ENCODE results near the gene MBD5.
A peak's percentile ranks its signal among the peaks of the same experiment; 100 is the strongest.

MBD5 gene

DNA sequence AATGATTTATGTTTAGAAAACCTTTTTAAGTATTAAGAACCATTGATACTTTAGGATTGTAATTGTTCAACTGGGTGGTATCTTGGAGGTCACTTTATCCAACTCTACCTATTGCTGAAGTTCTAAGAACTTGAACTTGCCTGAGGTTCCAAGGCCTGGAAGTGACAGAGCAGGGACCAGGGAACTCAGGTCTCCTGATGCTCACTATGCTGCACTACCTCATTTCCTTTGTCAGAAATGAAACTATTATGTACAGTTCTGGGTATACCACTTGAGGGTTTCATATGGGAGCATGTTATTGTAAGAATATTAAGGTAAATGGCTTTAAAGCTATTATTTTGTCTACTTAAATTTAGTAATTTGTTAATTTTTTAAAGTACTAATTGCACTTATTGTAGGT, 3.0 kb downstream of the MBD5 start:
- peak overlapping the region; percentile 95 for H3K4me3 ChIP-seq (replicated peaks; ENCODE audit: low read depth, low read length)
- TF ChIP-seq, protein P1, sequence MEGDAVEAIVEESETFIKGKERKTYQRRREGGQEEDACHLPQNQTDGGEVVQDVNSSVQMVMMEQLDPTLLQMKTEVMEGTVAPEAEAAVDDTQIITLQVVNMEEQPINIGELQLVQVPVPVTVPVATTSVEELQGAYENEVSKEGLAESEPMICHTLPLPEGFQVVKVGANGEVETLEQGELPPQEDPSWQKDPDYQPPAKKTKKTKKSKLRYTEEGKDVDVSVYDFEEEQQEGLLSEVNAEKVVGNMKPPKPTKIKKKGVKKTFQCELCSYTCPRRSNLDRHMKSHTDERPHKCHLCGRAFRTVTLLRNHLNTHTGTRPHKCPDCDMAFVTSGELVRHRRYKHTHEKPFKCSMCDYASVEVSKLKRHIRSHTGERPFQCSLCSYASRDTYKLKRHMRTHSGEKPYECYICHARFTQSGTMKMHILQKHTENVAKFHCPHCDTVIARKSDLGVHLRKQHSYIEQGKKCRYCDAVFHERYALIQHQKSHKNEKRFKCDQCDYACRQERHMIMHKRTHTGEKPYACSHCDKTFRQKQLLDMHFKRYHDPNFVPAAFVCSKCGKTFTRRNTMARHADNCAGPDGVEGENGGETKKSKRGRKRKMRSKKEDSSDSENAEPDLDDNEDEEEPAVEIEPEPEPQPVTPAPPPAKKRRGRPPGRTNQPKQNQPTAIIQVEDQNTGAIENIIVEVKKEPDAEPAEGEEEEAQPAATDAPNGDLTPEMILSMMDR (IDR thresholded peaks at IDR 0.05; ENCODE audit: low read length, missing control alignments) = no peak
- DNase-seq (ENCODE audit: low read depth) = no peak

DNA sequence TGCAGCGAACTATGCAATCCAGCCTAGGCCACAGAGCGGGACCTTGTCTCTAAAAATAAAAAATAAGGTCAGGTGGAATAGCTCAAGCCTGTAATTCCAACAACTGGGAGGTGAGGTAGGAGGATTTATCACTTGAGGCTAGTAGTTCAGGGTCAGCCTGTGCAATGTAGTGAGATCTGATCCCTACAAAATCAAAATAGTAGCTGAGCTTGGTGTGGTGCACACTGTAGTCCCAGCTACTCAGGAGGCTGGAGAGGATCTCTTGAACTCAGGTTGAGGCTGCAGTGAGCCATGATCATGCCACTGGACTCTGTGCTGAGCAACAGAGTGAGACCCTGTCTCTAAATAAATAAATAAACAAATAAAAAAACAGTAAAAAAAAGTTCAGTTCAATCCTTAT, 5.7 kb downstream of the MBD5 start:
- no peak overlapping the region for H3K4me3 ChIP-seq (replicated peaks; ENCODE audit: low read depth, low read length)
- DNase-seq (ENCODE audit: low read depth) = no peak
- TF ChIP-seq, protein P1 (IDR thresholded peaks at IDR 0.05; ENCODE audit: low read length, missing control alignments) = no peak

DNA sequence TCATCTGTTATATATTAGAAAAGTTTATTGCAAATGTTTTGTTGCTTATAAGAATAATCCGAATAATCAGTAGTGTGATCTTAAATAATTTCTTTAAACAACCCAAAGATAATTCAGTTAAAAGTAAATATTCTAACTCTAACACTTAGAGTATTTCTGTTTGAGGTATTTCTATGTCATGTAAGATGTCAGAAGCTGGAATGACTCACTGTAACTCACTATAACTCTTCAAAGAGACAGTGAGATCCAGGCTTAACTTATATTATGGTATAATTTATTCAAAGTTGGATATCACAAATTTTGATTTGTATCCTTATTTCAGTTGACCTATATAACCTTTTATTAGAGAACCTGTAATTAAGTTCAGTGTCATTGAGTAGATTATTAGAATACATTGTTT, 6.9 kb downstream of the MBD5 start:
- no peak overlapping the region for H3K4me3 ChIP-seq (replicated peaks; ENCODE audit: low read depth, low read length)
- no peak for DNase-seq (ENCODE audit: low read depth)
- TF ChIP-seq, protein P1 (IDR thresholded peaks at IDR 0.05; ENCODE audit: low read length, missing control alignments) = no peak

DNA sequence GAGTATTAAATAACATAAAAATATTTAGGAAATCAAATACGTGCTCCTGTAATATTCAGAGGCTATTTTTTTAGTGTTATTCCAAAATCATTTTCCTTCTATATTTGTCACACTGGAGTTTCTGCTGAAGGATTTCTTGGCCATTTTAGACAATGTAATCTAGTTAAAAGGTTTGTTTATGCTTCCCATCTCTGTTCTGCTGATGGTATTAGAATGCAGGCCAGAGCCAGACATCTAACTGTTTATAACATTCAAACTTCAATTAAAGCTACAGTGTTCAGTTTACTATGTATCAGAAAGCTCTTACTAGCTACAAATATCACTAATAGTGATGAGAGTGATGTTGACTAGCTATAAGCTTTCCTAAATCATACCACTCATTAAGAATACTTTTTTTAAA, 7.9 kb downstream of the MBD5 start:
- DNase-seq (ENCODE audit: low read depth) = no peak
- H3K4me3 ChIP-seq (replicated peaks; ENCODE audit: low read depth, low read length) = no peak overlapping the region
- TF ChIP-seq, protein P1 (IDR thresholded peaks at IDR 0.05; ENCODE audit: low read length, missing control alignments) = no peak

DNA sequence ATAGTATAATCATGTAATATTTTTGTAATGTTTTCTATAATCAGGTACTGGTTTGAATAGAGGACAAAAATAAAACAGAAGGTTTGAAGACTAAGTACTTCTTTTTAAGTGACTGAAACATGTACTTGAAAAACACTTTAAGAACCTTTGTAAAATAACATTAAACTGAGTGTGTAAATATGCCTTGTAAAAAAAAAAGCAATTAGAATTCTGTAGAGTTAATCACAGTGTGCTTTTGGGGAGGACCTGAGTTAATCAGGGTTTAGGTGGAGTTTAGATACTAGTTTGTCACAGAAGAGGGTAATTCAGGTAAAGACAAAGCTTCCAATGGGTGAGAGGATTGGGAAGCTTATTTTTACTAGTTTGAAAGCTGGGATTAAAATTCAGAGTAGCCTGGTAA, 10.3 kb downstream of the MBD5 start:
- no peak for DNase-seq (ENCODE audit: low read depth)
- TF ChIP-seq, protein P1 (IDR thresholded peaks at IDR 0.05; ENCODE audit: low read length, missing control alignments) = no peak
- H3K4me3 ChIP-seq (replicated peaks; ENCODE audit: low read depth, low read length) = no peak overlapping the region

DNA sequence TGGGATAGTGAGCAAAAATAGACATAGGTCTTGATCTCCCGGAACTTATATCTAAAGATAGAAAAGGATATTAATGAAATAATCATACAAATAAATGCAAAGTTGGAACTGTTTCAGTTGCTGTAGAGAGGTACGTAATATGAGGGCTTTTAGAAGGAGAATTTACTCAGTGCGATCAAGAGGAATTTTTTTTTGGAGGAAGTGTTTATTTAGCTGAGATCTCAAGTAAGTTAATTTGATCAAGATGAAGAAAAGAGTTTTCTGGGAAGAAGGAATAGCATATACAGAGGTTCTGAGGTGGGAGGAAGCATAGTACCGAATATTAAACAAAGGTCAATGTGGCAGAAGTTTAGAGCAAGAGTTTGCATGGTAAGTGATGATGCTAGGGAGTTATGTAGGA, 11.3 kb downstream of the MBD5 start:
- no peak overlapping the region for H3K4me3 ChIP-seq (replicated peaks; ENCODE audit: low read depth, low read length)
- no peak for DNase-seq (ENCODE audit: low read depth)
- TF ChIP-seq, protein P1 (IDR thresholded peaks at IDR 0.05; ENCODE audit: low read length, missing control alignments) = no peak

DNA sequence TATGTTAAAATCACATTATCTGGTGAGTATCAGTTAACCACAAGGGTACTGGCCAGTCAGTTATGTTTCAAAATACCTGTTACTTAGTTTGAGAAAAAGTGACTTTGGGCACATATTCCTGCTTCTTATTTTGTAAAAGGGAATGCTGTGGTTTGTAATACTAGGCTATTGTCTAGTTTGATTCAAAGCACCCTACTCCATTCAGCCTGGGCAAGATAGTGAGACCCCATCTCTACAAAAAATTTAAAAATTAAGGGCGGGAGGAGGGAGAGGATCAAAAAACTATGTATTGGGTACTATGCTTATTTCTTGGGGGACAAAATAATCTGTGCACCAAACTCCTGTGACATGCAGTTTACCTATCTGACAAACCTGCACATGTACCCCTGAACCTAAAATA, 18.9 kb downstream of the MBD5 start:
- H3K4me3 ChIP-seq (replicated peaks; ENCODE audit: low read depth, low read length) = no peak overlapping the region
- DNase-seq (ENCODE audit: low read depth) = no peak
- TF ChIP-seq, protein P1 (IDR thresholded peaks at IDR 0.05; ENCODE audit: low read length, missing control alignments) = no peak
